ENCODE data around the gene ARL16.

Gene ARL16

GRCh38 chr17:81644976-81645952, 38.3 kb downstream of the ARL16 start:
- Histone ChIP-seq H3K36me3 (replicated peaks) (no peaks in the 10 kb centered on the region), H3K27ac (no peak overlapping the region), H3K27me3 (replicated peaks) (peaks cover 20% of the 10 kb centered on the region), H3K4me3 (ENCODE audit: low read depth, low read length) (no peak overlapping the region)
- in situ Hi-C loops (cut with HindIII; ENCODE audit: low pct_ligation_motif_present, low sequenced_read_pairs) = no loop called here
- TF ChIP-seq CTCF (IDR thresholded peaks at IDR 0.05; ENCODE audit: low read depth, low read length, missing control alignments) = no peak
- no peak for DNase-seq

GRCh38 chr17:81644496-81644895, 39.1 kb downstream of the ARL16 start:
- DNase-seq = no peak
- H3K27ac ChIP-seq = no peak overlapping the region
- peaks cover 20% of the 10 kb centered on the region for H3K27me3 ChIP-seq (replicated peaks)
- in situ Hi-C loops (cut with HindIII; ENCODE audit: low pct_ligation_motif_present, low sequenced_read_pairs) = no loop called here
- no peak for TF ChIP-seq CTCF (IDR thresholded peaks at IDR 0.05; ENCODE audit: low read depth, low read length, missing control alignments)
- H3K36me3 ChIP-seq (replicated peaks) = no peaks in the 10 kb centered on the region
- no peak overlapping the region for H3K4me3 ChIP-seq (ENCODE audit: low read depth, low read length)

- Histone ChIP-seq H3K4me3 (ENCODE audit: low read depth, low read length) (no peak overlapping the region), H3K27ac (no peak overlapping the region), H3K36me3 (replicated peaks) (no peaks in the 10 kb centered on the region), H3K27me3 (replicated peaks) (peaks cover 1% of the 10 kb centered on the region)
- TF ChIP-seq CTCF (IDR thresholded peaks at IDR 0.05; ENCODE audit: low read depth, low read length, missing control alignments) = no peak
- in situ Hi-C loops (cut with HindIII; ENCODE audit: low pct_ligation_motif_present, low sequenced_read_pairs) = no loop called here
- peak; percentile 62 for DNase-seq
These were observed 41.6 kb downstream of the ARL16 start for GRCh38 chr17:81641825-81642489.

GRCh38 chr17:81640011-81640410, 43.6 kb downstream of the ARL16 start:
- in situ Hi-C loops (cut with HindIII; ENCODE audit: low pct_ligation_motif_present, low sequenced_read_pairs) = no loop called here

GRCh38 chr17:81638683-81639082, 44.9 kb downstream of the ARL16 start:
- TF ChIP-seq CTCF (IDR thresholded peaks at IDR 0.05; ENCODE audit: low read depth, low read length, missing control alignments) = no peak
- H3K27me3 ChIP-seq (replicated peaks) = no peaks in the 10 kb centered on the region
- in situ Hi-C loops (cut with HindIII; ENCODE audit: low pct_ligation_motif_present, low sequenced_read_pairs) = no loop called here
- H3K27ac ChIP-seq = no peak overlapping the region
- no peaks in the 10 kb centered on the region for H3K36me3 ChIP-seq (replicated peaks)
- DNase-seq = no peak
- H3K4me3 ChIP-seq (ENCODE audit: low read depth, low read length) = no peak overlapping the region

More at GRCh38 chr17:81640011-81640410, 43.6 kb downstream of the ARL16 start:
- Histone ChIP-seq H3K27ac (no peak overlapping the region), H3K27me3 (replicated peaks) (no peaks in the 10 kb centered on the region), H3K36me3 (replicated peaks) (no peaks in the 10 kb centered on the region), H3K4me3 (ENCODE audit: low read depth, low read length) (no peak overlapping the region)
- TF ChIP-seq CTCF (IDR thresholded peaks at IDR 0.05; ENCODE audit: low read depth, low read length, missing control alignments) = no peak
- DNase-seq = no peak

Data from brain microvascular endothelial cell (primary cell).